HPDE6-E6E7 (cell line): Measurements from ENCODE around the gene TXNL1.
"Not testable (repeated sequence)": the region's sequence is repeated elsewhere in the genome, so short reads cannot be mapped to it uniquely, and the experiment has no call there.

Experiments used
- DNase-seq: peaks from one replicate; pipeline ENCODE4 v3.0.0; 2011; ENCODE audit warnings: missing footprints; ENCODE audit errors: extremely low spot score

TXNL1 gene

GRCh38 chr18:56638232-56639103 lies at the start of gene TXNL1:
Gene TXNL1, minus strand, starts transcription at chr18:56638592. Its CDS starts 152 bp downstream, at chr18:56638440.
- DNase-seq, result peak; percentile 88

GRCh38 chr18:56684277-56684676 lies 45.9 kb upstream of the TXNL1 start:
- DNase-seq, result no peak

- DNase-seq, result no peak
Measured at GRCh38 chr18:56678836-56679565, 40.6 kb upstream of the TXNL1 start.

DNA sequence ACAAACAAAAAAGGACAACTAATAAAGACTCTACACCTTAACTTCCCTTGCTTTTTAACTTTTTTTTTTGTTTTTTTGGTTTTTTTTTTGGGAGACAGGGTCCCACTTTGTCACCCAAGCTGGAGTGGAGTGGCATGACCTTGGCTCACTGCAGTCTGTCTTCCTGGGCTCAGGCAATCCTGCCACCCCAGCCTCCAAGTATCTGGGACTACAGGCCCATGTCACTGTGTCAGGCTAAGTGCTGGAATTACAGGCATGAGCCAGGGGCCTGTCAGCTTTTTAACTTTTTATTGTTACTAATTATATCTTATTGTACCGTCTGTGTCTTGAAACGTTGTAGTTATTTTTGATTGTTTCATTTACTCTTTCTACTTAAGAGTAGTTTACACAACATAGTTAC lies 38.2 kb upstream of the TXNL1 start:
- no peak for DNase-seq

DNA sequence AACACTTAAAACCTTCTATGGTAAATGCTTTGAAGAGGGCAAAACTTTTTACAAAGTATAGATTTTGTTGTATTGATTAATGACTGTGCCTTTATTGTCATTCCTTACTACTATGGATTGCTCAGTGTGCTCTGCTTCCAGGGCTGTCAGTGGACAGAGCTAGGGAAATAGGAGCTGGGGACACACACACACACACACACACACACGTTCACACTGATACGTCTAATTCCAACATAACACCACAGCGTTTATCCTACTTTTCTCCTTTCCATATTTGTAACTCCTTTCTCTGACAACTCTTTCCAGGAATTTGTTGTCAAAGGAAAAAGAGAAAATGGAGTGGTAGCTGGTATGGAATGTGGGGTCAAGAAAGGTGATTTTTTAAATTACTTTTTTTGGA lies 34.6 kb upstream of the TXNL1 start:
- DNase-seq, result no peak

- no peak for DNase-seq
Measured at GRCh38 chr18:56672391-56672790, 34.0 kb upstream of the TXNL1 start.

DNA sequence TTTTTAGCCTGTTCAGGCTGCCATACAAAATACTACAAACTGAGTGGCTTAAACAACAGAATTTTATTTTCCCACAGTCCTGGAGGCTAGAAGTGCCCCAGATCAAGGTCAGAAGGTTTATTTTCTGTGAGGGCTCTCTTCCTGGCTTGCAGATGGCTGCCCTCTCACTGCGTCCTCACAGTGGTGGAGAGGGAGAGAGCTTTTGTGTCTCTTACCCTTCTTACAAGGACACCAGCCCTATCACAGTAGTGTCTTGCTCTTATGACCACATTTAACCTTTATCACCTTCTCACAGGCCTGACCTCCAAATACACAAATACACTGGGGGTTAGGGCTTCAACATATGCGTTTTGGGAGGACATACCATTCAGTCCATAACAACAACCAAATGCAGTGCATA lies 24.5 kb upstream of the TXNL1 start:
- no peak for DNase-seq

- DNase-seq, result no peak
Measured at GRCh38 chr18:56662502-56662901, 24.1 kb upstream of the TXNL1 start.

GRCh38 chr18:56662063-56662408 lies 23.6 kb upstream of the TXNL1 start:
- no peak for DNase-seq

DNA sequence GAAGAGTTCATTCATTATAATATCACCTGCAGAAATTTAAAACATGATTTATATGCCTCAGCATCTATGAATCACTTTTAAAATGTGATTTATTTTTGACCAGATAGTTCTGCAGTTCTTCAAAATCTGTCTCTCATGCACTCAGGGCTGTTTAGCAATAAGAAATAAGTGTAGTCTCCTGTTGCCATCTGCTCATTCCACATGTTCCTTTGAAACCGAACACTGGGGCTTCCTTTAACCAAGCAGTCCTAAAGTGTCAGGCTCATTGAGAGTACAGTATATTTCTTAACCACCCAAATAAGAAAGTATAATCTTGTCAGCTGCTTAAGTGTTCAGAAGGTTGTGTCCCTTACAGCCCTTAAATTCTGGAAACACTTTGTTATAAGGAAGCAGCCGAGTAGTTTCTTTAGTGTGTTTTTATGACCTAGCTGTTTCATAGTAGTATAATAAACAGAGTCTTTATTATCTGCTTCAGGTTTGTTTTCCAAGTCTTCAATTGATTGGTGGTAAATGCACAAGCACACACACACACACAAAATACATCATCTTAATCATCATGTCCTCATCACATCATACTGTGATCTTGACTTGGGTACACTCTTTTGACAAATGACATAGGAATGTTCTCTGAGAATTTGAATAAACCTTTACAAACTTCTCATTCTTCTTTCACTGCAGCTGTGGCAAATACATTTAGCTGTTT lies 23.1 kb upstream of the TXNL1 start:
- DNase-seq, result no peak

DNA sequence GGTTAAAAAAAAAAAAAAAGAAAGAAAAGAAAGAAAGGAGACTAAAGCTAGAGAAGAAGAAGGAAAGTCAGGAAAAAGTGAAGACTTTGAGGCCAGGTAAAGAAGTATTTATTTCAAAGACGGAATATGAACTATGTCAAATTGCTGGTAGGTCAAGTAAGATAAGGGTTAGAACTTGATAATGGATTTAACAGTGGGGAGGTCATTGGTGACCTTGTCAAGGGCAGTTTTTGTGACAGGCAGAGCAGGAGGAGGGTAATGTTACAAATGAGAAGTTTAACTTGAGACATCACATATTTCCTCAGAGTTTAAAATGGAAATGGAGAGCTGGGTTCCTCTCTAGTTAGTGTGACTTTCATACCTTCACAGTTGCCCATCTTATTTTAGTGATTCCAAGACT lies 22.3 kb upstream of the TXNL1 start:
- no peak for DNase-seq

DNA sequence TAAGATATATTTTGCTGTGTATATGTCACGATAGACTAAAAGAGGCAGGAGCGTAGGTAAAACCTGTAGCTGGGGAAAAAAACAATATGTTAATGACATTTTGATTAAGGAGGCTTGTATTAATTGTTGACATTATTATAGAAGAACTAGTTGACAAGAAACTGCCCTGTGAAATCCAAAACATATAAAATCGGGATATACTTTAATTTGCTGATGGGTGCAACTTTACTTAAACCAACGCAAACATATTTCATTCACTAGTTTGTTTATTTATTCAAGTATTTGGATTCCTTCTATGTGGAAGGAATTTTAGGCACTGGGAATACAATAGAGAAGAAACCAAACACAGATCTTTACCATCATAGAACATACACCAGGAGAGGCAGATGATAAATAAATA lies 20.7 kb upstream of the TXNL1 start:
- DNase-seq, result no peak

GRCh38 chr18:56658261-56658660 lies 19.9 kb upstream of the TXNL1 start:
- DNase-seq, result no peak

GRCh38 chr18:56654280-56654679 lies 15.9 kb upstream of the TXNL1 start:
- not testable (repeated sequence) for DNase-seq

- DNase-seq, result no peak
Measured at GRCh38 chr18:56652802-56653201, 14.4 kb upstream of the TXNL1 start.

- DNase-seq, result no peak
Measured at GRCh38 chr18:56651771-56652092, 13.3 kb upstream of the TXNL1 start.

DNA sequence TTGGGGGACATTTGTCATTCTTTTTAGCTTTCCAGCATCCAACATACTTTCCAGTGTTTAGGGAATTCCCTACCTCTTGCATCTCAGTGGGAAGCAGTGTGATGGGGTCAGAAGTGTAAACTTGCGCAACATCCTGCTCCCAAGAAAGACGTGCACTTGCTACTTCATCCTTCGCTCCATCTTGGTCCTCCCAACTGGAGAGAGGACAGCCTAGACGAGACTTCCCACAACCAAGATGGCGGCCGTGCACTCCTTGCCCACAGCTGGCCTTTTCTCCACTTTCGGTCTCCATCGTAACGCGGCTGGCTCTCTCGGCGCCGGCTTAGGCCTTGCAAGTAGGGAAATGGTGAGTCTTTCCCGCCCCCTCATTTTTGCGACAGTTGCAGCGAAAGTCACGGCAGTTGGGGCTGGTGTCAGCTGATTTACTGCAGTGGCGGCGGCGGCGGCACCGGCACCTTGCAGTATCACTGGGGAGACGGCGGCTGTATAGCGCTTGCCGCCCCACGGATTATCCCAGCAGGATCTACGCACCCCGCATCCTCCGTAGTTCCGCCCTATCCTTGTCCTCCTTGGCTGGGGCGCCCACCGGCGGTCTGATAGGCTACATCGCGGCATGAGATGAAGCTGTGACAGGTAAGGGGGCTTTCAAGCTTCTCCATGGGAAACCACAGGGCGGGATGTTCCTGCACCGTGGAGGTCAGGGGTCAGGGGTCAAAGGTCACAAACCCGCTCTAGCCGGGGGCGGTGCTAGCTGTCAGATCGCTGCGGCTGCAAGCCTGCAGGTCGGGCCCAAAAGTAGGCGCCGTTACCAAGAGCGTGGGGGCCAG lies 12.8 kb upstream of the TXNL1 start, which contains the start of gene WDR7:
TSS of gene WDR7 (plus strand) at position 416 of the 827 bp plus-strand sequence. CDS start 21,157 bp downstream, outside the sequence.
- DNase-seq, result peak; percentile 89

DNA sequence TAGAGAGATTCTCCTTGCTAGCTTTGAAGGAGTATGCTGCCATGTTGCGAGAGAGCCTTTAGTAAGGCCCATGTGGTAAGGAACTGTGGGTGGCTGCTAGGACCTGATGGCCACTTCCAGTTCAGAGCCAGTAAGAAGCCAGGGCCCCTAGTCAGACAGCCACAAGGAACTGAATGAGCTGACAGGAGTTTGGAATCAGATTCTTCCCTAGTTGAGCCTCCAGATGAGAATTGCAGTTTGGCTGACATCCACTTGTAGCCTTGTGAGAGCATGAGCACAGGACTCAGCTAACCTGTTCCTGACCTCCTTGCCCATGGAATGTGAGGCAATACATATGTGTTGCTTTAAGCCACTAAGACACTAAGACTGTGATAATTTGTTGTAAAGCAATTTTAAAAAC lies 11.6 kb upstream of the TXNL1 start:
- no peak for DNase-seq

- DNase-seq, result no peak
Measured at GRCh38 chr18:56647951-56648893, 9.8 kb upstream of the TXNL1 start.

- no peak for DNase-seq
Measured at GRCh38 chr18:56647071-56647470, 8.7 kb upstream of the TXNL1 start.
